H4 (cell line): ENCODE results near the gene EIF1AX. TPM values are rescaled to one million over a fixed set of nuclear protein-coding genes. Genes with fewer than 3 reads are reported as not detected.
"Not testable (repeated sequence)": the region's sequence is repeated elsewhere in the genome, so short reads cannot be mapped to it uniquely, and the experiment has no call there.

Source experiments
- DNase-seq: peaks from one replicate; pipeline ENCODE4 v3.0.0-alpha.2; 2015; ENCODE audit warnings: low spot score
- total RNA-seq: library from RNA; depleted of rRNA; stranded (reverse); fragments of >200 nt; shearing (Covaris generic); gene quantifications from 2 replicates; pipeline ENCODE4 v1.2.3, GENCODE V29; 2014; rRNA removed

EIF1AX gene
- total RNA-seq, 1 experiment from 2014 or later, result 52.5 TPM

DNA sequence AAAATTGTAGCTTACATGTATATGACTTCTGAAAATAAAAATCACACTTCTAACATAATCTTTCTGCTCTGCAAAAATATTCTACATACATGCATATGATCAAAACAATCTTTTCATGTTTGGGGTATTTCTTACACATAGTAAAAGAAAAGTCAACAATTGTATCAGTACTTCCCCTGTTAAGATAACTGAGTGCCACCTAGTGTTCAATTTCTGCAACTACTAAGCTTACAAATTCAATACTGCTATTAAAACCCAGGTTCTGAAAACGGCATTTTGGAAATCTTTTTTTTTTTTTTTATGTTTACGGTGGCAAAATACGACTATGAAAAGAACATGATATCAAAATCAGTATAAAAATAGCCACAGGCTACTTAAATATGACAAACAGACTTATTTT is 14.2 kb downstream of the EIF1AX start:
- DNase-seq, result not testable (repeated sequence)

GRCh38 chrX:20126833-20127232 is 14.8 kb downstream of the EIF1AX start:
- not testable (repeated sequence) for DNase-seq

- no peak for DNase-seq
Observed at GRCh38 chrX:20124964-20125363, 16.7 kb downstream of the EIF1AX start.

GRCh38 chrX:20118065-20118824 is 23.4 kb downstream of the EIF1AX start:
- no peak for DNase-seq

DNA sequence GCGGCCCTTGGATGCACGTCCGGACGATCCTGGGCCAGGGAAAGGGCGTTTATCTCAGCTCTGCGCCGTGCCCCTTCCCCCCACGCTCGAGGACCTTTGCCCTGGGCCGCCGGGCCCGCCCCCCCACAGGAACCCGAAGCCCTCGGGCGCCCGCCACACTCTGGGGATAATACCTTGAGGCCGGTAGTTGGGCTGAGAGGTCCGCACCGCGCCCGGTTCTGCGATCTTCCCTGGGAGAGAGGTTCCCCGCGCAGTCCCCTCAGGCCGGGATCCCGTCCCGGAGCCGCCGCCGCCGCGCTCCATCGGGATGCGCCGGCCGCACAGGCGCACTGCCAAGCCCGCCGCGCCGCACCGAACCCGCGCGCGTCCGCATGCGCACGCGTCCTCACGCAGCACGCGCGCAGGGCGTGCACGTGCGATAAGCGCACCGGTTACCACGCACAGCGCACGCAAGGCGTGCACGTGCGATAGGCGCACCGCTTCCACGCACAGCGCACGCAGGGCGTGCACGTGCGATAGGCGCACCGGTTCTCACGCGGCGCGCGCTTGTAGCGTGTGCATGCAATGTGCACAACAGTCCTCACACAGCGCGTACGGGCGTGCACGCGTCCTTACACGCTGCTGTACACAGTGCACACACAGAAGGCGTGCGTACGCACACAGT is 24.9 kb downstream of the EIF1AX start, which contains the start of gene MAP7D2:
MAP7D2 (minus strand) TSS at position 331 of the 664 bp plus-strand sequence; CDS start at position 303, 28 bp downstream.
- no peak for DNase-seq

DNA sequence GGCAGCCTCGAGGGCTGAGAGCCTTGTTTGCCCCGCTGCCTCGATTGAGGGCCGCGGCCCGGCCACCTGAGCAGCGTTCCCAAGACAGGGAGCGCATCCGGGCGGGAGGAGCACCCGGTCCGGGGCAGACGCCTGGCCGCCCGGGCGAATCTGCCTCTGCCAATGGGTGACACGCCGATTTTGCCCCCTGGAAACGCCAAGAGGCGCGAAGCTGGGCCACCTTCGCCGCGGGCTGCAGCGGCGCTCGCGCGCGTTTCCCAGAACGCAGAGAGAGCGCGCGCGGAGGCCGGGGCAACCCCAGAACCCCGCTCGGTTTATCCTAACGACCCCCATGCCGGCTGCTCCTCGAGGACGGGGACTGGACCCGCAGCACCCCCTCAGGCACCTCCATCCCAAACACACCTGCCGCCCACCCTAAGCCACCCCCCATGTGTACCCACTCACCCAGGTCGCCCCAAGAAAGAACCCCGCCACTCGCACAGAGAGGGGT is 25.5 kb downstream of the EIF1AX start:
- DNase-seq, result no peak

GRCh38 chrX:20112022-20112774 is 29.4 kb downstream of the EIF1AX start:
- no peak for DNase-seq

- DNase-seq, result no peak
Observed at GRCh38 chrX:20111271-20111670, 30.4 kb downstream of the EIF1AX start.

- no peak for DNase-seq
Observed at GRCh38 chrX:20101934-20102581, 39.6 kb downstream of the EIF1AX start.

GRCh38 chrX:20091499-20091898 is 50.1 kb downstream of the EIF1AX start:
- no peak for DNase-seq

GRCh38 chrX:20089845-20090244 is 51.8 kb downstream of the EIF1AX start:
- no peak for DNase-seq

DNA sequence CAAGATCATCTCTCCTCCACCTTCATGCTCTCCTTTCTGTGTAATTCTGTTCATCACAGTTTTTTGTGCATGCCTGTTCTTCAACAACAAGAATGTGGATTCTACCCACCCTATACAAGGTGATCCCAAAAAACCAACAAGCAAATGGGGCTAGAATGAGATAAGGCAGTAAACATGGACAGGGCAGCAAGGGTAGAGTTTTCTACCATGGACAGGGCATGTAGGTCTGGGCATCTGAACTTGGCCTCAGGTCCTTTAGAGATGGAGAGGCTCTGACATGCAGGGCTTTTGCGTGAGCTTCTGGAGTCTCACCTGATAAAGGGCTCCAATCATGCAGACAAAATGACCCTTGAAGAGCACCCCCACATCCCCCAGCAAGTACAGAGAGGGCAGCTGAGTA is 61.4 kb downstream of the EIF1AX start:
- no peak for DNase-seq

Other genes starting within 250 kb of the EIF1AX start
- 1.7 and 1.9 TPM in 2 replicates for gene BCLAF3, start 150.8 kb downstream of the EIF1AX start, total RNA-seq
- gene MAP7D2, start 24.9 kb downstream of the EIF1AX start, total RNA-seq, result 0.45 and 0.89 TPM in 2 replicates
- 48.0 and 60.0 TPM in 2 replicates for gene RPS6KA3, start 125.1 kb upstream of the EIF1AX start, total RNA-seq